CD4-positive, alpha-beta T cell (primary cell): ENCODE measurements around the gene EPSTI1. TPM values are rescaled to one million over a fixed set of nuclear protein-coding genes. Genes with fewer than 3 reads are reported as not detected.

Experiments
- ATAC-seq: fragments of 200-7000 bp; cut with Tn5 transposase; one replicate; pipeline ENCODE4 v1.10.0; 2022; ENCODE audit warnings: mild to moderate bottlenecking; ENCODE audit not compliant: poor library complexity
- CTCF ChIA-PET: fragments of 350-600 bp; sonication (Branson Sonifier 250); formaldehyde crosslinking; loops from one replicate; lab custom pipeline; 2021; ENCODE audit warnings: antibody characterized with exemption, inconsistent platforms; lab: Charles Lee
- POLR2A ChIA-PET: fragments of 350-600 bp; sonication (Branson Sonifier 250); formaldehyde crosslinking; loops from one replicate; lab custom pipeline; 2021; ENCODE audit warnings: antibody characterized with exemption, inconsistent platforms; lab: Charles Lee
- DNase-seq, 14 experiments: peaks; one replicate each; pipeline ENCODE4 v3.0.0-alpha.2; 2013 to 2020; ENCODE audit warnings: mixed read lengths in 2 of 14
- H3K27ac ChIP-seq, 2 donors: one replicate each; pipeline versions ENCODE4 v1.5.1 to v1.7.0; 2013; ENCODE audit warnings: low read length in 2 of 2, low read depth in 1 of 2, mild to moderate bottlenecking in 1 of 2
- H3K27me3 ChIP-seq, 2 experiments: 1 replicate in 1 of 2; 2 replicates in 1 of 2; pipeline versions ENCODE4 v1.6.1 to v1.7.0; 2013; ENCODE audit warnings: low read length in 2 of 2, control low read depth in 1 of 2, mild to moderate bottlenecking in 1 of 2, moderate library complexity in 1 of 2; ENCODE audit not compliant: insufficient read depth in 2 of 2, control insufficient read depth in 1 of 2
- H3K36me3 ChIP-seq: one replicate; pipeline ENCODE4 v1.6.1; 2013; ENCODE audit warnings: low read length, control low read depth; ENCODE audit not compliant: insufficient read depth
- H3K4me1 ChIP-seq: one replicate; pipeline ENCODE4 v1.6.1; 2013; ENCODE audit warnings: low read length, control low read depth; ENCODE audit not compliant: insufficient read depth
- H3K4me3 ChIP-seq: one replicate; pipeline ENCODE4 v1.5.1; 2013; ENCODE audit warnings: mild to moderate bottlenecking, low read length, moderate library complexity
- H3K9me3 ChIP-seq, 2 experiments: 1 replicate in 1 of 2; 2 replicates in 1 of 2; pipeline versions ENCODE4 v1.6.1 to v1.7.0; 2013; ENCODE audit warnings: low read length in 2 of 2, mild to moderate bottlenecking in 2 of 2, control low read depth in 1 of 2, moderate library complexity in 1 of 2; ENCODE audit not compliant: control insufficient read depth in 1 of 2, insufficient read depth in 1 of 2
- H3K27ac Mint-ChIP-seq: one replicate; pipeline ENCODE4 v1.8.0; 2020; ENCODE audit warnings: mixed read lengths
- H3K27me3 Mint-ChIP-seq: one replicate; pipeline ENCODE4 v1.8.0; 2021; ENCODE audit warnings: mixed read lengths
- H3K36me3 Mint-ChIP-seq: one replicate; pipeline ENCODE4 v1.8.0; 2021; ENCODE audit warnings: low read depth, mixed read lengths
- H3K4me1 Mint-ChIP-seq: one replicate; pipeline ENCODE4 v1.8.0; 2021; ENCODE audit warnings: low read depth, mixed read lengths
- H3K4me3 Mint-ChIP-seq: one replicate; pipeline ENCODE4 v1.8.0; 2020; ENCODE audit warnings: mild to moderate bottlenecking, mixed read lengths
- H3K9me3 Mint-ChIP-seq: one replicate; pipeline ENCODE4 v1.8.0; 2020; ENCODE audit warnings: mixed read lengths
- CTCF ChIP-seq: fragments of 200-600 bp; IDR thresholded peaks from one replicate; pipeline ENCODE4 v1.8.0; 2022; ENCODE audit warnings: antibody characterized with exemption, mild to moderate bottlenecking
- intact Hi-C, 2 experiments: fragments of 100-400 bp; cut with DNase I in 1 of 2; cut with micrococcal nuclease in 1 of 2; formaldehyde crosslinking; loops; one replicate each; pipeline versions ENCODE4 v1.15.1 to v1.9.0; 2023 to 2025; cut with DNase I, micrococcal nuclease
- total RNA-seq, 174 experiments: library from RNA in 2 of 174; stranded (reverse) in 2 of 174; gene quantifications; one replicate each; pipeline ENCODE4 v1.2.3 and lab custom pipeline; 2021 to 2026

The EPSTI1 gene
- total RNA-seq, 2 experiments from 2014 or later = 23.5 to 24.5 TPM

- Histone ChIP-seq H3K9me3 (no peaks in the 10 kb centered on the region), H3K27me3 (no peaks in the 10 kb centered on the region), H3K27ac (no peak overlapping the region), H3K4me3 (no peak overlapping the region), H3K4me1 (no peaks in the 10 kb centered on the region), H3K36me3 (peaks cover 25% of the 10 kb centered on the region)
- no peak overlapping the region for H3K27ac Mint-ChIP-seq
- ChIA-PET CTCF (no interaction called here), POLR2A (no interaction called here)
- ATAC-seq (no peak), DNase-seq (no peak)
- no peaks in the 10 kb centered on the region for H3K27me3 Mint-ChIP-seq
- no peak overlapping the region for H3K4me3 Mint-ChIP-seq
- no peaks in the 10 kb centered on the region for H3K4me1 Mint-ChIP-seq
- no peak for TF ChIP-seq CTCF
- H3K9me3 Mint-ChIP-seq = no peaks in the 10 kb centered on the region
- peaks cover 83% of the 10 kb centered on the region for H3K36me3 Mint-ChIP-seq
- intact Hi-C loops = no loop called here
Observed at GRCh38 chr13:42926043-42926442, 66.0 kb downstream of the EPSTI1 start.

GRCh38 chr13:42925626-42926025 is 66.4 kb downstream of the EPSTI1 start:
- CTCF ChIA-PET = no interaction called here

GRCh38 chr13:42924344-42924743 is 67.7 kb downstream of the EPSTI1 start:
- POLR2A ChIA-PET = no interaction called here
- Histone ChIP-seq H3K4me1 (no peaks in the 10 kb centered on the region), H3K27me3 (no peaks in the 10 kb centered on the region), H3K36me3 (peaks cover 35% of the 10 kb centered on the region), H3K9me3 (no peaks in the 10 kb centered on the region), H3K4me3 (no peak overlapping the region), H3K27ac (no peak overlapping the region)
- ATAC-seq (no peak), DNase-seq (no peak)
- Mint-ChIP-seq H3K27ac (no peak overlapping the region), H3K9me3 (no peaks in the 10 kb centered on the region), H3K36me3 (peaks cover 93% of the 10 kb centered on the region), H3K27me3 (no peaks in the 10 kb centered on the region), H3K4me1 (no peaks in the 10 kb centered on the region), H3K4me3 (no peak overlapping the region)
- no peak for TF ChIP-seq CTCF
- intact Hi-C loops = no loop called here
- CTCF ChIA-PET = interaction anchor here (1.0 to 1.7 kb wide), 2 partner anchors 12 to 52 kb away, joined by 3 to 5 read pairs; no protein-coding TSS in a partner anchor

More at GRCh38 chr13:42925626-42926025, 66.4 kb downstream of the EPSTI1 start:
- TF ChIP-seq CTCF = no peak
- intact Hi-C loops = no loop called here
- H3K27ac Mint-ChIP-seq = no peak overlapping the region
- H3K27me3 Mint-ChIP-seq = no peaks in the 10 kb centered on the region
- Histone ChIP-seq H3K4me1 (no peaks in the 10 kb centered on the region), H3K27ac (no peak overlapping the region), H3K4me3 (no peak overlapping the region), H3K27me3 (no peaks in the 10 kb centered on the region), H3K36me3 (peaks cover 25% of the 10 kb centered on the region), H3K9me3 (no peaks in the 10 kb centered on the region)
- DNase-seq = no peak
- H3K9me3 Mint-ChIP-seq = no peaks in the 10 kb centered on the region
- H3K36me3 Mint-ChIP-seq = peaks cover 87% of the 10 kb centered on the region
- ATAC-seq = no peak
- H3K4me3 Mint-ChIP-seq = no peak overlapping the region
- POLR2A ChIA-PET = no interaction called here
- H3K4me1 Mint-ChIP-seq = no peaks in the 10 kb centered on the region
